ENCODE measurements around the gene BICC1.

Gene BICC1

GRCh38 chr10:58641095-58641531 lies 128.4 kb downstream of the BICC1 start:
- peak; percentile 96 for DNase-seq (ENCODE audit: extremely low read depth, low read depth)
- peak; percentile 16 for TF ChIP-seq CTCF (IDR thresholded peaks at IDR 0.05; ENCODE audit: low read depth, low read length)

- DNase-seq (ENCODE audit: extremely low read depth, low read depth), result no peak
- no peak for TF ChIP-seq CTCF (IDR thresholded peaks at IDR 0.05; ENCODE audit: low read depth, low read length)
These were observed 129.0 kb downstream of the BICC1 start for GRCh38 chr10:58641708-58642107.

- DNase-seq (ENCODE audit: extremely low read depth, low read depth), result no peak
- TF ChIP-seq CTCF (IDR thresholded peaks at IDR 0.05; ENCODE audit: low read depth, low read length), result no peak
These were observed 129.6 kb downstream of the BICC1 start for GRCh38 chr10:58642283-58642682.

- no peak for DNase-seq (ENCODE audit: extremely low read depth, low read depth)
- no peak for TF ChIP-seq CTCF (IDR thresholded peaks at IDR 0.05; ENCODE audit: low read depth, low read length)
These were observed 130.3 kb downstream of the BICC1 start for GRCh38 chr10:58642916-58643428.

- DNase-seq (ENCODE audit: extremely low read depth, low read depth), result no peak
- TF ChIP-seq CTCF (IDR thresholded peaks at IDR 0.05; ENCODE audit: low read depth, low read length), result no peak
These were observed 131.6 kb downstream of the BICC1 start for GRCh38 chr10:58644311-58644710.

GRCh38 chr10:58645416-58646146 lies 132.9 kb downstream of the BICC1 start:
- DNase-seq (ENCODE audit: extremely low read depth, low read depth), result no peak
- TF ChIP-seq CTCF (IDR thresholded peaks at IDR 0.05; ENCODE audit: low read depth, low read length), result no peak

- TF ChIP-seq CTCF (IDR thresholded peaks at IDR 0.05; ENCODE audit: low read depth, low read length), result no peak
- no peak for DNase-seq (ENCODE audit: extremely low read depth, low read depth)
These were observed 134.9 kb downstream of the BICC1 start for GRCh38 chr10:58647376-58648112.
